Measurements from ENCODE around the gene MALAT1.

Gene MALAT1

GRCh38 chr11:65540290-65541092 is 41.6 kb downstream of the MALAT1 start:
- peak; percentile 90 for DNase-seq (ENCODE audit: low spot score)

- DNase-seq (ENCODE audit: low spot score) = no peak
These were observed 42.5 kb downstream of the MALAT1 start for GRCh38 chr11:65541093-65541982.

GRCh38 chr11:65542738-65543390 is 44.0 kb downstream of the MALAT1 start:
- no peak for DNase-seq (ENCODE audit: low spot score)

GRCh38 chr11:65545853-65546216 is 47.0 kb downstream of the MALAT1 start:
- DNase-seq (ENCODE audit: low spot score) = no peak

GRCh38 chr11:65546217-65546958 is 47.5 kb downstream of the MALAT1 start:
- DNase-seq (ENCODE audit: low spot score) = peak; percentile 78

- no peak for DNase-seq (ENCODE audit: low spot score)
These were observed 48.7 kb downstream of the MALAT1 start for GRCh38 chr11:65547446-65548125.

GRCh38 chr11:65548395-65548794 is 49.5 kb downstream of the MALAT1 start:
- DNase-seq (ENCODE audit: low spot score) = no peak

GRCh38 chr11:65549096-65549495 is 50.3 kb downstream of the MALAT1 start:
- no peak for DNase-seq (ENCODE audit: low spot score)

- no peak for DNase-seq (ENCODE audit: low spot score)
These were observed 52.9 kb downstream of the MALAT1 start for GRCh38 chr11:65551572-65552387.

GRCh38 chr11:65552388-65552951 is 53.6 kb downstream of the MALAT1 start:
- no peak for DNase-seq (ENCODE audit: low spot score)

GRCh38 chr11:65553301-65554001 is 54.6 kb downstream of the MALAT1 start:
- no peak for DNase-seq (ENCODE audit: low spot score)

GRCh38 chr11:65554057-65554818 is 55.4 kb downstream of the MALAT1 start:
- no peak for DNase-seq (ENCODE audit: low spot score)

GRCh38 chr11:65554842-65555430 is 56.1 kb downstream of the MALAT1 start:
- DNase-seq (ENCODE audit: low spot score) = no peak

- peak; percentile 77 for DNase-seq (ENCODE audit: low spot score)
These were observed 56.9 kb downstream of the MALAT1 start for GRCh38 chr11:65555693-65556231.

Data from COLO829 (cell line).